GM12892 (cell line): ENCODE data around the gene KIAA1217.

Experiments used
- POLR2A ChIP-seq: IDR thresholded peaks from 2 replicates; pipeline ENCODE4 v1.6.1; 2011; ENCODE audit warnings: low read depth, low read length, control low read depth
- POLR2AphosphoS5 ChIP-seq: IDR thresholded peaks from 2 replicates; pipeline ENCODE4 v1.6.1; 2011; ENCODE audit warnings: low read depth, low read length, control low read depth
- TAF1 ChIP-seq: IDR thresholded peaks from 2 replicates; pipeline ENCODE4 v1.6.1; 2011; ENCODE audit warnings: low read depth, mild to moderate bottlenecking, control low read depth, low read length, borderline replicate concordance

DNA sequence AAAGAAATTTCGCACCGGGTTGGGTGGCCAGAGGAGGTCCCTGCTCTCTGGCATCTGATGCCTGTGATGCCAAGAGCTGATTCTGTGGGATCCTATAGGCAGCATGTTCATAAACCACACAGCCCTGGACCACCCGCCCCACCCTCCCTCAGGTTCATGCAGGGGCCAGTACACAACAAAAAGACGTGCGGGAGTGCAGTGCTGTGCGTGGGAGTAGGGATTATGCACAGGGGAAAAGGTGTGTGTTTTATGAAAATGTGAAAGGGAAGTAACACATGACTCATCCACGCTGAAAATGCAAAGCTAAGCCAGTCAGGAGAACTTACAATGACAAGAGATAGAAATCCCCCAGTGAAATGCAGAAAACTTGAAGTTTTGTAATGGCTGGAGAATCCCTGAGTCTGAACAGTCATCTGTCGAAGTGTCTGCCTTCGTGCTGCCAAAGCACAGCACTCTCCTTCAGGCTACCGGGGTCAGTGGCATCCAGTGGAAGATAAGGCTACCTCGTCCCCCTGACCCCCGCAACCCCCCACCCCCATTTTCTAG, 1.1 kb downstream of the KIAA1217 start:
- TF ChIP-seq POLR2A (no peak), POLR2AphosphoS5 (no peak), TAF1 (no peak)
